HepG2 (cell line): ENCODE data around the gene RNASE13. TPM values are rescaled to one million over a fixed set of nuclear protein-coding genes. Genes with fewer than 3 reads are reported as not detected.

Experiments used
- ATF7-NPFF ChIP-seq: sonication (generic); formaldehyde crosslinking; IDR thresholded peaks from 2 replicates; pipeline ENCODE4 v1.8.1; 2023; ENCODE audit warnings: mild to moderate bottlenecking, low read depth, missing genetic modification reagents, moderate library complexity
- HOXA9 ChIP-seq: sonication (generic); formaldehyde crosslinking; IDR thresholded peaks from 2 replicates; pipeline ENCODE4 v1.8.1; 2022; ENCODE audit warnings: missing genetic modification reagents, mild to moderate bottlenecking, moderate library complexity, borderline replicate concordance
- KDM3A ChIP-seq: IDR thresholded peaks from 2 replicates; pipeline ENCODE4 v1.6.1; 2018; ENCODE audit warnings: low read depth, missing compliant biosample characterization
- MBNL3 ChIP-seq: fragments of 250-450 bp; sonication (Bioruptor Pico); conservative IDR thresholded peaks from 2 replicates; pipeline ENCODE4 v1.8.0; 2022; ENCODE audit warnings: mild to moderate bottlenecking, inconsistent platforms
- NR2C2 ChIP-seq: sonication (generic); formaldehyde crosslinking; IDR thresholded peaks from 2 replicates; pipeline ENCODE4 v1.4.0; 2020; ENCODE audit warnings: missing genetic modification reagents, mild to moderate bottlenecking, moderate library complexity, borderline replicate concordance
- POGZ ChIP-seq: sonication (generic); formaldehyde crosslinking; IDR thresholded peaks from 2 replicates; pipeline ENCODE4 v1.4.0; 2020; ENCODE audit warnings: mild to moderate bottlenecking, missing genetic modification reagents
- SIN3A ChIP-seq: IDR thresholded peaks from 2 replicates; pipeline ENCODE4 v1.6.1; 2011; ENCODE audit warnings: low read depth, mild to moderate bottlenecking, control low read depth, low read length, borderline replicate concordance
- SIX1 ChIP-seq: sonication (generic); formaldehyde crosslinking; IDR thresholded peaks from 2 replicates; pipeline ENCODE4 v1.4.0; 2020; ENCODE audit warnings: missing genetic modification reagents, borderline replicate concordance
- SMARCE1 ChIP-seq: fragments of 450-650 bp; IDR thresholded peaks from 2 replicates; pipeline ENCODE4 v1.6.1; 2017; ENCODE audit warnings: borderline replicate concordance
- TEAD3 ChIP-seq: optimal IDR thresholded peaks from 2 replicates; pipeline ENCODE3; 2016; ENCODE audit warnings: borderline replicate concordance
- TGIF2 ChIP-seq: IDR thresholded peaks from 2 replicates; pipeline ENCODE4 v1.6.1; 2016; ENCODE audit warnings: control low read depth, missing compliant biosample characterization
- ZBTB7B ChIP-seq: sonication (generic); formaldehyde crosslinking; IDR thresholded peaks from 2 replicates; pipeline ENCODE4 v1.4.0; 2020; ENCODE audit warnings: missing genetic modification reagents
- ZFP82 ChIP-seq: sonication (generic); formaldehyde crosslinking; IDR thresholded peaks from 2 replicates; pipeline ENCODE4 v1.5.1; 2020; ENCODE audit warnings: mild to moderate bottlenecking, missing genetic modification reagents, borderline replicate concordance
- ZNF17 ChIP-seq: sonication (generic); formaldehyde crosslinking; IDR thresholded peaks from 2 replicates; pipeline ENCODE4 v1.5.0; 2020; ENCODE audit warnings: mild to moderate bottlenecking, missing genetic modification reagents
- ZNF20 ChIP-seq: sonication (generic); formaldehyde crosslinking; IDR thresholded peaks from 2 replicates; pipeline ENCODE4 v1.4.0; 2020; ENCODE audit warnings: mild to moderate bottlenecking, moderate library complexity, missing genetic modification reagents
- ZNF33B ChIP-seq: sonication (generic); formaldehyde crosslinking; IDR thresholded peaks from 2 replicates; pipeline ENCODE4 v1.5.1; 2020; ENCODE audit warnings: mild to moderate bottlenecking, missing genetic modification reagents
- ZNF619 ChIP-seq: sonication (generic); formaldehyde crosslinking; IDR thresholded peaks from 2 replicates; pipeline ENCODE4 v1.4.0; 2020; ENCODE audit warnings: mild to moderate bottlenecking, missing genetic modification reagents
- polyA plus RNA-seq, 8 experiments: library from polyadenylated mRNA; depleted of rRNA in 3 of 8; stranded (reverse) in 7 of 8; unstranded in 1 of 8; fragments of >200 nt; fragmentation: Illumina TruSeq in 4 of 8; extraction: Trizol in 4 of 8; gene quantifications; 2 replicates each; pipeline versions ENCODE4 v1.2.1 to v1.2.3, GENCODE V29; 2011 to 2016; ENCODE audit warnings: low read depth in 4 of 8, missing spikeins in 1 of 8, mixed read lengths in 1 of 8; ENCODE audit not compliant: insufficient read depth in 1 of 8
- total RNA-seq, 5 experiments: library from RNA; depleted of rRNA; stranded (reverse); fragments of >200 nt; fragmentation: Illumina TruSeq; extraction: Trizol; gene quantifications; 2 replicates each; pipeline ENCODE4 v1.2.3, GENCODE V29; 2016; ENCODE audit warnings: low read depth in 1 of 5
- TF ChIP-seq, protein P1 (sequence below): sonication (generic); formaldehyde crosslinking; IDR thresholded peaks from 2 replicates; pipeline ENCODE4 v1.8.1; 2022; ENCODE audit warnings: mild to moderate bottlenecking, missing genetic modification reagents
- TF ChIP-seq, protein P2 (sequence below): IDR thresholded peaks from 2 replicates; pipeline ENCODE4 v1.6.1; 2016
- TF ChIP-seq, protein P3 (sequence below): sonication (generic); formaldehyde crosslinking; conservative IDR thresholded peaks from 2 replicates; pipeline ENCODE4 v1.8.0; 2022; ENCODE audit warnings: low read depth, missing genetic modification reagents
- TF ChIP-seq, protein P4 (sequence below): sonication (generic); formaldehyde crosslinking; IDR thresholded peaks from 2 replicates; pipeline ENCODE4 v1.5.0; 2020; ENCODE audit warnings: missing genetic modification reagents
- TF ChIP-seq, protein P5 (sequence below): sonication (generic); formaldehyde crosslinking; IDR thresholded peaks from 2 replicates; pipeline ENCODE4 v1.4.0; 2020; ENCODE audit warnings: mild to moderate bottlenecking, missing genetic modification reagents
- TF ChIP-seq, protein P6 (sequence below): IDR thresholded peaks from 2 replicates; pipeline ENCODE4 v1.6.1; 2016; ENCODE audit warnings: low read depth

The RNASE13 gene
- total and polyA plus RNA-seq, 2 of the 13 experiments (the other 11 are each of a cell fraction or from before 2014, with no cell fraction given) = 1.0 TPM; not detected in 1

DNA sequence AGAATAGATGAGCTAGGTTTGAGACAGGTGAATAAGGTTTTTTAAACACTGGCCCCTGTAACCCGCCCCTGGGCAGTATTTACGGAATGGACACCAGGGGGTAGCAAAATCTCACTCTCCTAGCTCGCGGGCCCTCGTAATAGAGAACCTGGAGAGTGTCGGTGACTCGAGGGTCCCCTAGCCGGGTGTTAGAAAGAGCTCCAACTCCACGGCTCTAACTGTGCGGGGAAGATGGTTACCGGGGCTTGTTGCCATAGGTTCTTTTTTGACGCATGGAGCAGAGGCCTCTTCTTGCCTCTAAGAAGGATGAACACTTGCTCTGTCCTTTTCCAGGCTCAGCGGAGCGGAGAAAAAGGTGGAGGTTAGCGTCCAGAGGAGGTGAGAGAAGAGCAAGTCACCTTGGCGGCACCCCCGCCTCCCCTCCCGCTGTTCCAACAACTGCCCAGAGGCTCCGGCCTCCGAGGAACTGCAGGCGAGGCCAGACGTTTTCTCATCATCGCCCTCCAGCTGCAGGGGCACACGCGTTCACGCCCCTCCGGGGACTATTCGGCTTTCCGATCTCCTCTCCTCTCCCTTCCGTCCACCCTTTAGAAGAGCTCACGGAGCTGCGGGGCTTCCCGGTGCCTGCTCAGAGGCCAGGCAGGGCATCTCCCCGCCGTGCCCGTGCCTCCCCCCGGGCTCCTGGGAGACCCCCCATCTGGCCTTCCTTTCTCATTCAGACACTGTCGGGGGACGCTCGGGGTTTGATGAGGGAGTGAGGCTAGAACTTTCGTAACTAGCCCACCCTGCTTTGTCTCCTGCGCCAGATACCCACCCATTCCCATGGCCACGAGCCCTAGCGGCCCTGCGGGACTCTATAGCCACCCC lies 34.1 kb upstream of the RNASE13 start (continued):
- TF ChIP-seq, protein P1, sequence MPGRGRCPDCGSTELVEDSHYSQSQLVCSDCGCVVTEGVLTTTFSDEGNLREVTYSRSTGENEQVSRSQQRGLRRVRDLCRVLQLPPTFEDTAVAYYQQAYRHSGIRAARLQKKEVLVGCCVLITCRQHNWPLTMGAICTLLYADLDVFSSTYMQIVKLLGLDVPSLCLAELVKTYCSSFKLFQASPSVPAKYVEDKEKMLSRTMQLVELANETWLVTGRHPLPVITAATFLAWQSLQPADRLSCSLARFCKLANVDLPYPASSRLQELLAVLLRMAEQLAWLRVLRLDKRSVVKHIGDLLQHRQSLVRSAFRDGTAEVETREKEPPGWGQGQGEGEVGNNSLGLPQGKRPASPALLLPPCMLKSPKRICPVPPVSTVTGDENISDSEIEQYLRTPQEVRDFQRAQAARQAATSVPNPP (CRISPR knock-in tag) = no peak
- TF ChIP-seq POGZ (no peak; the same call in 1 of the 2 replicates), ZNF33B (CRISPR knock-in tag) (peak; percentile 71; the same call in 1 of the 2 replicates), ZFP82 (no peak; the same call in 1 of the 2 replicates), ZNF619 (CRISPR knock-in tag) (peak; percentile 76), MBNL3 (CRISPR knock-in tag) (no peak), ZNF20 (CRISPR knock-in tag) (no peak), SMARCE1 (no peak), KDM3A (CRISPR knock-in tag) (no peak), TGIF2 (CRISPR knock-in tag) (no peak), HOXA9 (CRISPR knock-in tag) (no peak), ZBTB7B (peak; percentile 79), ZNF17 (CRISPR knock-in tag) (no peak), SIX1 (CRISPR knock-in tag) (no peak), SIN3A (0 out of 2 replicates have a peak, but pooled peaks have one; percentile 4), NR2C2 (CRISPR knock-in tag) (no peak), ATF7-NPFF (CRISPR knock-in tag) (no peak), TEAD3 (CRISPR knock-in tag) (peak; percentile 5)
- TF ChIP-seq, protein P2, sequence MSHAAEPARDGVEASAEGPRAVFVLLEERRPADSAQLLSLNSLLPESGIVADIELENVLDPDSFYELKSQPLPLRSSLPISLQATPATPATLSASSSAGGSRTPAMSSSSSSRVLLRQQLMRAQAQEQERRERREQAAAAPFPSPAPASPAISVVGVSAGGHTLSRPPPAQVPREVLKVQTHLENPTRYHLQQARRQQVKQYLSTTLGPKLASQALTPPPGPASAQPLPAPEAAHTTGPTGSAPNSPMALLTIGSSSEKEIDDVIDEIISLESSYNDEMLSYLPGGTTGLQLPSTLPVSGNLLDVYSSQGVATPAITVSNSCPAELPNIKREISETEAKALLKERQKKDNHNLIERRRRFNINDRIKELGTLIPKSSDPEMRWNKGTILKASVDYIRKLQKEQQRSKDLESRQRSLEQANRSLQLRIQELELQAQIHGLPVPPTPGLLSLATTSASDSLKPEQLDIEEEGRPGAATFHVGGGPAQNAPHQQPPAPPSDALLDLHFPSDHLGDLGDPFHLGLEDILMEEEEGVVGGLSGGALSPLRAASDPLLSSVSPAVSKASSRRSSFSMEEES (CRISPR knock-in tag) = peak; percentile 30; the same call in 1 of the 2 replicates
- TF ChIP-seq, protein P3, sequence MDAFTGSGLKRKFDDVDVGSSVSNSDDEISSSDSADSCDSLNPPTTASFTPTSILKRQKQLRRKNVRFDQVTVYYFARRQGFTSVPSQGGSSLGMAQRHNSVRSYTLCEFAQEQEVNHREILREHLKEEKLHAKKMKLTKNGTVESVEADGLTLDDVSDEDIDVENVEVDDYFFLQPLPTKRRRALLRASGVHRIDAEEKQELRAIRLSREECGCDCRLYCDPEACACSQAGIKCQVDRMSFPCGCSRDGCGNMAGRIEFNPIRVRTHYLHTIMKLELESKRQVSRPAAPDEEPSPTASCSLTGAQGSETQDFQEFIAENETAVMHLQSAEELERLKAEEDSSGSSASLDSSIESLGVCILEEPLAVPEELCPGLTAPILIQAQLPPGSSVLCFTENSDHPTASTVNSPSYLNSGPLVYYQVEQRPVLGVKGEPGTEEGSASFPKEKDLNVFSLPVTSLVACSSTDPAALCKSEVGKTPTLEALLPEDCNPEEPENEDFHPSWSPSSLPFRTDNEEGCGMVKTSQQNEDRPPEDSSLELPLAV = no peak
- TF ChIP-seq, protein P4, sequence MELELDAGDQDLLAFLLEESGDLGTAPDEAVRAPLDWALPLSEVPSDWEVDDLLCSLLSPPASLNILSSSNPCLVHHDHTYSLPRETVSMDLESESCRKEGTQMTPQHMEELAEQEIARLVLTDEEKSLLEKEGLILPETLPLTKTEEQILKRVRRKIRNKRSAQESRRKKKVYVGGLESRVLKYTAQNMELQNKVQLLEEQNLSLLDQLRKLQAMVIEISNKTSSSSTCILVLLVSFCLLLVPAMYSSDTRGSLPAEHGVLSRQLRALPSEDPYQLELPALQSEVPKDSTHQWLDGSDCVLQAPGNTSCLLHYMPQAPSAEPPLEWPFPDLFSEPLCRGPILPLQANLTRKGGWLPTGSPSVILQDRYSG (CRISPR knock-in tag) = no peak
- TF ChIP-seq, protein P5, sequence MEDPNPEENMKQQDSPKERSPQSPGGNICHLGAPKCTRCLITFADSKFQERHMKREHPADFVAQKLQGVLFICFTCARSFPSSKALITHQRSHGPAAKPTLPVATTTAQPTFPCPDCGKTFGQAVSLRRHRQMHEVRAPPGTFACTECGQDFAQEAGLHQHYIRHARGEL (CRISPR knock-in tag) = no peak
- TF ChIP-seq, protein P6, sequence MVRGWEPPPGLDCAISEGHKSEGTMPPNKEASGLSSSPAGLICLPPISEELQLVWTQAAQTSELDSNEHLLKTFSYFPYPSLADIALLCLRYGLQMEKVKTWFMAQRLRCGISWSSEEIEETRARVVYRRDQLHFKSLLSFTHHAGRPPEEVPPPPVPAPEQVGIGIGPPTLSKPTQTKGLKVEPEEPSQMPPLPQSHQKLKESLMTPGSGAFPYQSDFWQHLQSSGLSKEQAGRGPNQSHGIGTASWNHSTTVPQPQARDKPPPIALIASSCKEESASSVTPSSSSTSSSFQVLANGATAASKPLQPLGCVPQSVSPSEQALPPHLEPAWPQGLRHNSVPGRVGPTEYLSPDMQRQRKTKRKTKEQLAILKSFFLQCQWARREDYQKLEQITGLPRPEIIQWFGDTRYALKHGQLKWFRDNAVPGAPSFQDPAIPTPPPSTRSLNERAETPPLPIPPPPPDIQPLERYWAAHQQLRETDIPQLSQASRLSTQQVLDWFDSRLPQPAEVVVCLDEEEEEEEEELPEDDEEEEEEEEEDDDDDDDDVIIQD (CRISPR knock-in tag) = peak; percentile 29; the same call in 1 of the 2 replicates
